Loucy (cell line): ENCODE data around the gene FNDC10.

ENCODE experiments used
- CTCF ChIP-seq: fragments of 200-600 bp; sonication (generic); conservative IDR thresholded peaks from 2 replicates; pipeline ENCODE4 v1.5.1; 2014; ENCODE audit warnings: mild to moderate bottlenecking, antibody characterized with exemption, low read length
- EZH2phosphoT487 ChIP-seq: fragments of 200-600 bp; IDR thresholded peaks from 2 replicates; pipeline ENCODE4 v1.6.1; 2018; ENCODE audit warnings: antibody characterized with exemption, mild to moderate bottlenecking, moderate library complexity, borderline replicate concordance

- no peak for TF ChIP-seq CTCF
- no peak for TF ChIP-seq EZH2phosphoT487
Measured at GRCh38 chr1:1567152-1567875, 32.6 kb downstream of the FNDC10 start.
